Vagina (tissue), 2 donors: ENCODE data around the gene MTHFSD. TPM values are rescaled to one million over a fixed set of nuclear protein-coding genes. Genes with fewer than 3 reads are reported as not detected.

Experiments
- DNase-seq, 2 donors: peaks; one replicate each; pipeline ENCODE4 v3.0.0-alpha.2; 2017; ENCODE audit errors: extremely low spot score in 2 of 2
- H3K27ac ChIP-seq: fragments of 200-600 bp; sonication (generic); one replicate; pipeline ENCODE4 v1.5.1; 2019
- H3K27me3 ChIP-seq: fragments of 200-600 bp; sonication (generic); one replicate; pipeline ENCODE4 v1.5.1; 2019
- H3K36me3 ChIP-seq, 2 donors: fragments of 200-600 bp; sonication (generic); one replicate each; pipeline ENCODE4 v1.5.1; 2017 to 2019
- H3K4me1 ChIP-seq: fragments of 200-600 bp; sonication (generic); one replicate; pipeline ENCODE4 v1.5.1; 2019
- H3K4me3 ChIP-seq, 2 donors: fragments of 200-600 bp; sonication (generic); 1 replicate in 1 of 2; 2 replicates in 1 of 2; pipeline ENCODE4 v1.5.1; 2016 to 2019
- H3K9me3 ChIP-seq: fragments of 200-600 bp; sonication (generic); one replicate; pipeline ENCODE4 v1.5.1; 2019
- CTCF ChIP-seq, 3 experiments: fragments of 450-650 bp in 2 of 3; fragments of 200-600 bp in 1 of 3; sonication (generic) in 1 of 3; IDR thresholded peaks; one replicate each; pipeline ENCODE4 v1.5.1; 2017 to 2019; ENCODE audit warnings: antibody characterized with exemption in 3 of 3, mild to moderate bottlenecking in 2 of 3, moderate library complexity in 2 of 3
- POLR2A ChIP-seq, 2 donors: fragments of 450-650 bp; IDR thresholded peaks; one replicate each; pipeline ENCODE4 v1.6.1; 2017; ENCODE audit warnings: antibody characterized with exemption in 2 of 2, mild to moderate bottlenecking in 2 of 2, moderate library complexity in 2 of 2
- POLR2AphosphoS5 ChIP-seq, 2 donors: sonication (generic); formaldehyde crosslinking; IDR thresholded peaks; one replicate each; pipeline ENCODE4 v1.9.0; 2017; ENCODE audit warnings: antibody characterized with exemption in 2 of 2, mild to moderate bottlenecking in 2 of 2, low read depth in 1 of 2; ENCODE audit not compliant: insufficient read depth in 1 of 2
- intact Hi-C: fragments of 100-400 bp; cut with DNase I; formaldehyde crosslinking; loops from one replicate; pipeline ENCODE4 v1.15.1; 2023
- total RNA-seq: library from RNA; depleted of rRNA; stranded (reverse); fragments of >200 nt; gene quantifications from one replicate; pipeline ENCODE4 v1.2.3, GENCODE V29; 2016

The MTHFSD gene
- total RNA-seq, 1 donor from 2014 or later, result 20.4 TPM

GRCh38 chr16:86502856-86503748, 51.9 kb downstream of the MTHFSD start:
- Histone ChIP-seq H3K27me3 (peaks cover 13% of the 10 kb centered on the region), H3K4me1 (peaks cover 49% of the 10 kb centered on the region), H3K36me3 (no peaks in the 10 kb centered on the region), H3K27ac (no peak overlapping the region), H3K4me3 (no peak overlapping the region), H3K9me3 (no peaks in the 10 kb centered on the region)
- DNase-seq, result no peak
- intact Hi-C loops, result no loop called here
- TF ChIP-seq POLR2AphosphoS5 (IDR thresholded peaks at IDR 0.05; ENCODE audit: insufficient read depth in 1 of 2, low read depth in 1 of 2), result no peak

GRCh38 chr16:86501989-86502855, 52.8 kb downstream of the MTHFSD start:
- Histone ChIP-seq H3K9me3 (no peaks in the 10 kb centered on the region), H3K27me3 (peaks cover 22% of the 10 kb centered on the region), H3K36me3 (no peaks in the 10 kb centered on the region), H3K27ac (no peak overlapping the region), H3K4me1 (peaks cover 49% of the 10 kb centered on the region), H3K4me3 (no peak overlapping the region)
- intact Hi-C loops, result no loop called here
- TF ChIP-seq POLR2A (IDR thresholded peaks at IDR 0.05) (no peak), CTCF (IDR thresholded peaks at IDR 0.05) (no peak), POLR2AphosphoS5 (IDR thresholded peaks at IDR 0.05; ENCODE audit: insufficient read depth in 1 of 2, low read depth in 1 of 2) (no peak)
- DNase-seq, result no peak

GRCh38 chr16:86500708-86501510, 54.1 kb downstream of the MTHFSD start:
- Histone ChIP-seq H3K27me3 (peaks cover 23% of the 10 kb centered on the region), H3K4me1 (peaks cover 43% of the 10 kb centered on the region), H3K27ac (no peak overlapping the region), H3K4me3 (no peak overlapping the region), H3K36me3 (no peaks in the 10 kb centered on the region), H3K9me3 (no peaks in the 10 kb centered on the region)
- intact Hi-C loops, result no loop called here
- no peak for DNase-seq
- TF ChIP-seq POLR2A (IDR thresholded peaks at IDR 0.05) (no peak), CTCF (IDR thresholded peaks at IDR 0.05) (no peak), POLR2AphosphoS5 (IDR thresholded peaks at IDR 0.05; ENCODE audit: insufficient read depth in 1 of 2, low read depth in 1 of 2) (no peak)

GRCh38 chr16:86499889-86500707, 54.9 kb downstream of the MTHFSD start:
- Histone ChIP-seq H3K4me3 (no peak overlapping the region), H3K27me3 (peaks cover 23% of the 10 kb centered on the region), H3K4me1 (peaks cover 35% of the 10 kb centered on the region), H3K27ac (no peak overlapping the region), H3K36me3 (no peaks in the 10 kb centered on the region), H3K9me3 (no peaks in the 10 kb centered on the region)
- intact Hi-C loops, result no loop called here
- TF ChIP-seq POLR2A (IDR thresholded peaks at IDR 0.05) (no peak), POLR2AphosphoS5 (IDR thresholded peaks at IDR 0.05; ENCODE audit: insufficient read depth in 1 of 2, low read depth in 1 of 2) (no peak), CTCF (IDR thresholded peaks at IDR 0.05) (no peak)
- DNase-seq, result no peak
